Activated T-helper 9 cell treated with anti-CD3 and anti-CD28 coated beads, Interleukin-2, amount 50 U/mL, for 16 hours (primary cell): Measurements from ENCODE around the gene THBS2.
"Not testable (repeated sequence)": the region's sequence is repeated elsewhere in the genome, so short reads cannot be mapped to it uniquely, and the experiment has no call there.

Source experiments
- DNase-seq: peaks from one replicate; pipeline ENCODE4 v3.0.0-alpha.2; 2020; ENCODE audit warnings: low read depth

The THBS2 gene

DNA sequence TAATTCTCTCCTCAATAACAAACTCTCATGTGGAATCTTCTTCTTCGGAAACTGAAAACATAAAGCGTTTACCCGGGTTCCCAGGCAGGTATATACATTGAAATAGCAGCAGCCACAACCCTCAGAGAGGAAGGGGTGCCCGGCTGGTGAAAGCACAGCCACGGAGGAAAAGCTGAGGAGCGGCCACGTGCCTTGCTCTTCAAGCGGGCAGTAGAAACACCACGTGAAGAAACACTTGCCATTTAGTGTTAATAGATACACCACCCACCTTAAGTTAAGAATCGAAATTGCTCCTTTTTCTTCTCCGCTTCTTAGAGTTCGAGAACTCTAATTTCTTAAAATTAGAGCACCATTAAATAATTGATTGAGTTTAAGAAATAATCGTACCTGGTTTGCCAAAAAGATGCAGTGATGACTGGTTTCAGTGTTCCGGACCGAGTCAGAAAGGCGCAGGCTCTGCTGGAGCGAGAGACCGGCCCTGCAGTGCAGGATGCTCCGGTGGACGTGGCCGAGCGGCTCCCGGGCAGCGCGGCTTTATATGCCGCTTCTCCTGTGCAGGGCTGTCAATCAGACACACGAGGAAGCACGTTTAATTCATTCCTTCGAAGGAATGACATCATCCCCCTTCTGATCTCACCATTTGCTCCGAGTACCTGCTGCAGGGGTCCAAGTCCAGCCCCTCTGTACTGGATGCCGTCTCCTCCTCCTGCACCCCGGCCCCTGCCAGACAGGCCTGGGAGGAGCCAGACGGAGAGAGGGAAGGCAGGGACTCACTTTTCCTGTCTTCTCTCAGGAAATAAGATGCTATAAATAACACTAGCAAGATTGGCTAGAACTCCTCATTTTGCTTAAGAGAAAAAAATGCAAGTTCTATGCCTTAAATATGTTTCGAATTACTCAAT, at the start of gene THBS2:
TSS of gene THBS2 (minus strand) at position 510 of the 902 bp plus-strand sequence. CDS start 3,062 bp downstream, outside the sequence.
- DNase-seq, result no peak

DNA sequence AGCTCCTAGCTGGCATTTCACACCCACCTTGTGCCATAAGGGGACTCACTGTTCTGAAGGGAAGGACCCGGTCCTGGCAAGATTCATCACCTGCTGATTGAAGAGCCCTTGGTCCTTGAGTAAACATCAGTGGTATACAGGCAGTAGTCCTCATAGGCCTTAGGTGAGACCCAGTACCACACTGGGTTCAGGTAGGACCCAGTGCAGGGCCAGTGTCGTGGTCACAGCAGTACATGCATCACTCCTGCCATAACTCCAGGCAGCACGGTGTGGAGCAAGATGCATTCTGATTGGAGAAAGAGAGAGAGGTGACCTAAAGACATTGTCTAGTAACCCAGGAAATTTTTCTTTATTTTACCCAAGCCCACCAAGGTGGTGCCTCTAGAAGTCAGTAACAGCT, 49.1 kb upstream of the THBS2 start:
- no peak for DNase-seq

GRCh38 chr6:169302255-169302654, 48.6 kb upstream of the THBS2 start:
- DNase-seq, result no peak

DNA sequence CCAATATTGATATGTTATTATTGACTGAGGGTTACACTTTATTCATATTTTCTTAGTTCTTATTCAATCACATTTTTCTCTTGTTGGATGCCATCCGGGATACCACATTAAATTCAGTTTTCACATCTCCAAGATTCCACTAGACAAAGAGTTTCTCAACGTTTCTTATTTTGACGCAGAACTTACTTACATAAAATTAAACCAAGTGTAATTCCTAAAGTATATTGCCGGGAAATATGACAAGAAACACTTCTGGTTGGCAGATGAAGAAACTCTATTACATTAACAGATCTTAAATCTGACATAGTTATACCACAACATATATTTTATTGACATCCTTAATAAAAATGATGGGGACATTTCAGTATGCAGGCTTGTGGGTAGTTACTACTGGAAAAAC, 47.3 kb upstream of the THBS2 start:
- no peak for DNase-seq

GRCh38 chr6:169298626-169299025, 45.0 kb upstream of the THBS2 start:
- not testable (repeated sequence) for DNase-seq

DNA sequence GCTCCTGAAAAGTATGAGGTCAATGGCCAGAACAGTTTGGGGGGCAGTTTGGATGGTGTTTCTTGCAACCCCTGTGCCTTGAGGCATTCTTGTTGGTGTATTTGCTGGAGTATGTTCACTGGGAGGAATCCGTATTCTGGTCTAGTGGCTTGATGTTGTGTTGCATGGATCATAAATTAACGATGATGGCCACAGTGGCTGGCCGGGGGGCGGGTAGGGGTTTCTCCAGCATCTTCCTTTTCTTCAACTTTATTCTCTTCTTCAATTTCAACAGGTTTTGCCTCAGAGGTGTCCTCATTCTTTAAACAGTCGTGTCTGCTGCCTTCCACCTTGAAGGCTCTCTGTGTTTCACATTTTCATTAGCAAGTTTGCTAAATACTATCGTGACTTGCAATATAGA, 43.0 kb upstream of the THBS2 start:
- DNase-seq, result no peak

DNA sequence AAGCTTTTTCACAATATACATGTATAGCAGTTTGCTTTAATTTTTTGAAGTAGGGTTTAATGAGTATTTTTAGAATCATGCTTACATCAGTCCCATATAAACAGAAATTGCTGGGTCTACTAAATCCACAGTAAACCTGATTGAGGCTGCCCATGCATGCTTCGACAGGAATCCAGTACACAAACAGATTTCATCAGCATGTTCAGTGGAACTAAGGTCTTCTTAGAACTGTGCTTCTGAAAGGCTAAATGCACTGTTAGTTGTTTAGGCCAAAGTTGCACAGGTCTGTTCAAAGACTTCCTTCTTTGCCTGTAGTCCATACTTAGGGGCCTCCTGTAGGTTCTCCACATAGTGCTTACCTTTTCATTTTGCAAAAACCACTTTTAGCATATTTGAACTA, 42.5 kb upstream of the THBS2 start:
- no peak for DNase-seq

GRCh38 chr6:169293196-169293595, 39.5 kb upstream of the THBS2 start:
- no peak for DNase-seq

GRCh38 chr6:169292338-169293124, 38.9 kb upstream of the THBS2 start:
- DNase-seq, result no peak

- DNase-seq, result no peak
Observed at GRCh38 chr6:169291646-169292337, 38.1 kb upstream of the THBS2 start.

GRCh38 chr6:169291148-169291547, 37.5 kb upstream of the THBS2 start:
- no peak for DNase-seq

DNA sequence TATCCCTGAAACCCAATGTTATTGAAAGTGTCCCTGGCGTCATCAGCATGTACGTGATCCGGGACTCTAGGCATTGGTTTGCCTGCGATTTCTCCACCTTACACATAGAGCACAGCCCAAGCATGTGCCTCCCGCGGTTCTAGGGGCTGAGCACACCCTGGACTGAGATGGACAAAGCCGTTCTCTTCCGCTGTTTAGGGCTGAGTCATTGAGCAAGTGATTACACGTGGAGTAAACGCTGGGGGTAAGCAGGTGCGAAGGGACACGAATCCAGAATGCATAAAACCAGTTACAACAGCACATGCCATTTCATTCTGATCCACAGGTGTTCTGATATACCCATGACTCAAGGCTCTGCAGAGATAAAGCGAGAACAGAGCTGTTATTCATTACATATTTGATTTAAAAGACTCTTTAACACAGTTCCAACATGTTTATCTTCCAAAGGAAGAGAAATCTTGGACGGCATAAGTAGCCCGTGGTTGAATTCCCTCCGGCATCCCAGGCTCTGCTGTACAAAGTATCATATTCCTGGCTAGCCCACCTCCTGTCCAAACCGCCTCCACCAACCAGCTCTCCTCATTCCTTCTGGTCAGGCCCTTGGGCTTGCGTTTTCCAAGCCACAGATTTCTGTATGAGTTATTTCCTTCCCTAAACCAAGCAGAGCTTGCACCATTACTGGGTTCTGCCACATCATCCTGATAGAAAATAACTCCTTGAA, 36.1 kb upstream of the THBS2 start:
- DNase-seq, result no peak

DNA sequence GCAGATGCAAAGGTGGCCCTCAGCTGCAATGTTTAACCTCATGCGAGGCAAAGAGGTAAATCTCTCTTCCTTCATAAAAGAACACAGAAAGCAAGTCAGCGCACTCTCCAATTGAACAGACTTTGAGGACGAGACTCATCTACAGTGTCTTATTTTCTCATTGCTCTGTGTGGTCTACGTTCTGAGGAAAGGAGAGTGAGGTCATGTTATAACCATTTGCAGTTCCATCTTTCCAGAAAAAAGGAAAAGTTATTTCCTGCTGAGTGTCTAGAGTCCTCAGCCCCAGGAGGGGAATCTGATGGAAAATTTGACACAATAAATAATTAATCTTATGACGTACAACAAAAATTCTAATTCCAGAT, 35.6 kb upstream of the THBS2 start:
- no peak for DNase-seq

DNA sequence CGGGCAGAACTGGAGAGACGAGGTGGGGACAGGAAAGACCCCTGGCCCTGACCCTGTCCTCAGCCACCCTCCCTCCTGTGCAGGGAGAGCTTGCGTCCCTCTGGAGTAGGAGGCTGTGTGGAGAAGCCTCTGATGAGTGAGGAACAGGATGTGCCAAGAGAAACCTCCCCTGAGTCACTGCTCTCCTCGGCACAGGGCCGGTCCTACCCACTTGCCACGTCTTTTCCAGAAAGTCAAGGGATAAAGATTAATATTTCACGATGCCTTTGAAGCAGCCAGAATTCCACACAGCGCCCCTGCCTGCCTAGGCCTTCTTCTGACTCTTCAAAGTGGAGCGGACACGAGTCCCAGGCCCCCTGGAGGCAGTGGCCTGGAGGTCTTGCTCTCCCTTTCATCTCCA, 34.9 kb upstream of the THBS2 start:
- no peak for DNase-seq

- DNase-seq, result no peak
Observed at GRCh38 chr6:169287675-169288074, 34.0 kb upstream of the THBS2 start.

- DNase-seq, result no peak
Observed at GRCh38 chr6:169286961-169287360, 33.3 kb upstream of the THBS2 start.

DNA sequence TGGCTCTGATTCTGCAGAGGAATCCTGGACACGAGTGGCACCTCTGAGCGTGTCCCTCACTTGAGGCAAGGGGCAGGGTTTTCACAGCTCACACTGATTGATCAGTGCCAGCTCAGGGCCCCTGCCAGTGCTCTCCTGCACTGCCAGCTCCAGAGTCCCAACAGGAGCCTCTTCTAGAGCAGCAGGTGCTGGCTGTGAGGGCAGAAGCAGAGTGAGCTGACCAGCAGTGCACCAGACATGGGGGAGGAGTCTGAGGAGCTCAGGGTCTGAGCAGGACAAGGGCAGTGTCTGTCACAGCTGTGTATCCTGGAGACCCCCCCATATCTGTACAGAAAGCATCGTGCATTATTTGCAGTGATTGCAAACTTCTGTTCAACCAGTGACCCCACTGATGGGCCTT, 31.5 kb upstream of the THBS2 start:
- no peak for DNase-seq

DNA sequence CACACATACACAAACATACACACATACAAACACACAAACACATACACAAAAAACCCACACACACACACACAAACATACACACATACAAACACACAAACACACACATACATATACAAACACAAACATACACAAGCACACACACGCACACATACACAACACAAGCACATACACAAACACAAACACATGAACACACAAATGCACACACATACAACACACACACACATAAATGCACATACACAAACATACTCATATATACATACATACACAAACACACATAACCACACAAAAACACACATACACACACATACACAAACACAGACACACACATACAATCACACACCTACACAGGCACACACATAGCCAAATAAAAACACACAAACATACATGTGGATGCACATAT, 30.3 kb upstream of the THBS2 start:
- DNase-seq, result no peak

- DNase-seq, result no peak
Observed at GRCh38 chr6:169282043-169282442, 28.4 kb upstream of the THBS2 start.

DNA sequence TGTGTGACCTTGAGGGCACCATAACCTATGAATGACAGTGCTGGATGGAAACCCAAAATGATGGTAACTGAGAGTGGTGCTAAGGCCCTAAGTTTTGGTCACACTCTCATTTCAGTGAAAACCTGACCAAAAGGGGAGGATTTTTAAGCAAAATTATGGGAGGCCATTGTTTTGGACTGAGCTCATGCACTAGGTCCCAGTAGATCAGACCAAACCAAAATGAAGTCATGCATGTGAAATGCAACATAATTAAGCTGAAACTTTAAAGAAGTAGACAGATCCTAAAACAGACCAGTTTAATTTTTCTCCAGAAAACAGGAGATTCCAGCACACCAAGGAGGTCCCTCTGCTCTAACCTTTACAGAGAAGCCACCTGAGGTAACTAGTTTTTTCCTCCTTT, 24.0 kb upstream of the THBS2 start:
- no peak for DNase-seq

GRCh38 chr6:169274781-169275180, 21.1 kb upstream of the THBS2 start:
- DNase-seq, result no peak

DNA sequence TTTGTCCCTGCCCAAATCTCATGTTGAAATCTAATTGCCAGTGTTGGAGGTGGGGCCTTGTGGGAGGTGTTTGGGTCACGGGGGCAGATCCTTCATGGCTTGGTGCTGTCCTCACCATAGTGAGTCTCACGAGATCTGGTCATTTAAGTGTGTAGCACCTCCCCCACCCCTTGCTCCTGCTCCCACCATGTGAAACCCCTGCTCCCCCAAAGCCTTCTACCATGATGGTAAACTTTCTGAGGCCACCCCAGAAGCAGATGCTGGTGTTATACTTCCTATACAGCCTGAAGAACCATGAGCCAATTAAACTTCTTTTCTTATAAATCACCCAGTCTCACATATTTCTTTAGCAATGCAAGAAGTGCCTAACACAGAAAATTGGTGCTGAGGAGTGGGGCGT, 19.9 kb upstream of the THBS2 start:
- DNase-seq, result no peak
